NCI-H2227 (cell line): ENCODE data around the gene ARID1B.

Experiments
- DNase-seq: peaks from one replicate; lab custom pipeline; 2025; ENCODE audit not compliant: unreplicated experiment; lab: John Stamatoyannopoulos, UW

The ARID1B gene

GRCh38 chr6:157017022-157017421, 239.8 kb downstream of the ARID1B start:
- DNase-seq: no peak

- no peak for DNase-seq
Observed at GRCh38 chr6:157017861-157018260, 240.7 kb downstream of the ARID1B start.

GRCh38 chr6:157019115-157019641, 242.0 kb downstream of the ARID1B start:
- peak; percentile 26 for DNase-seq

GRCh38 chr6:157019733-157020132, 242.6 kb downstream of the ARID1B start:
- DNase-seq: no peak

- peak; percentile 14 for DNase-seq
Observed at GRCh38 chr6:157020398-157020797, 243.2 kb downstream of the ARID1B start.

- DNase-seq: peak; percentile 71
Observed at GRCh38 chr6:157020881-157021343, 243.7 kb downstream of the ARID1B start.

- DNase-seq: peak; percentile 90
Observed at GRCh38 chr6:157021344-157021992, 244.3 kb downstream of the ARID1B start.

GRCh38 chr6:157021993-157022740, 245.0 kb downstream of the ARID1B start:
- peak; percentile 89 for DNase-seq

GRCh38 chr6:157023958-157024357, 246.8 kb downstream of the ARID1B start:
- DNase-seq: no peak

GRCh38 chr6:157024745-157025144, 247.6 kb downstream of the ARID1B start:
- no peak for DNase-seq

- no peak for DNase-seq
Observed at GRCh38 chr6:157025437-157025836, 248.3 kb downstream of the ARID1B start.

GRCh38 chr6:157029980-157030690, 253.0 kb downstream of the ARID1B start:
- DNase-seq: no peak

- no peak for DNase-seq
Observed at GRCh38 chr6:157030755-157031154, 253.6 kb downstream of the ARID1B start.

GRCh38 chr6:157032923-157033322, 255.7 kb downstream of the ARID1B start:
- DNase-seq: no peak

- no peak for DNase-seq
Observed at GRCh38 chr6:157033428-157034140, 256.4 kb downstream of the ARID1B start.

- DNase-seq: peak; percentile 13
Observed at GRCh38 chr6:157034436-157035230, 257.5 kb downstream of the ARID1B start.

GRCh38 chr6:157035546-157035945, 258.4 kb downstream of the ARID1B start:
- DNase-seq: no peak

- no peak for DNase-seq
Observed at GRCh38 chr6:157036245-157036711, 259.1 kb downstream of the ARID1B start.

GRCh38 chr6:157037165-157037564, 260.0 kb downstream of the ARID1B start:
- no peak for DNase-seq

GRCh38 chr6:157038610-157039009, 261.4 kb downstream of the ARID1B start:
- DNase-seq: no peak
